Measurements from ENCODE around the gene TSPAN5. TPM values are rescaled to one million over a fixed set of nuclear protein-coding genes. Genes with fewer than 3 reads are reported as not detected.

The TSPAN5 gene
- total RNA-seq, 6 experiments from 2014 or later, result 59.6 to 75.4 (median 67.6) TPM

DNA sequence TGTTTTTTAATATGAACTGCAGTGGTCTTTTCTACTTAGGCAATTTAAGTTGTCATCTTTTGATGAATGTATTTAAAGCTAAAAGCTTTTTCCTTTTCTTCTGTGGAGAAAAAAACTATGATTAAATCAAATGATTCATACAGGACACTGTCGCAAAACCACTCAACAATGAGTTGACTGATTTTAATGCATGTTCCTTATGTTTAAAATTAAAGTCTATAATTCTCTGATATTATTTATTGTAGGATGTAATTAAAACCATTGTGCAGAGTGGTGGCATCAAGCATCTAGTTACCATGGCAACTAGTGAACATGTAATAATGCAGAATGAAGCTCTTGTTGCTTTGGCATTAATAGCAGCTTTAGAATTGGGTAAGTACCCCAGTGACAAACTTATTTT lies 224.7 kb downstream of the TSPAN5 start:
- Mint-ChIP-seq H3K9me3 (no peaks in the 10 kb centered on the region), H3K27me3 (ENCODE audit: insufficient read depth) (no peaks in the 10 kb centered on the region)
- DNase-seq, result peak; percentile 9

DNA sequence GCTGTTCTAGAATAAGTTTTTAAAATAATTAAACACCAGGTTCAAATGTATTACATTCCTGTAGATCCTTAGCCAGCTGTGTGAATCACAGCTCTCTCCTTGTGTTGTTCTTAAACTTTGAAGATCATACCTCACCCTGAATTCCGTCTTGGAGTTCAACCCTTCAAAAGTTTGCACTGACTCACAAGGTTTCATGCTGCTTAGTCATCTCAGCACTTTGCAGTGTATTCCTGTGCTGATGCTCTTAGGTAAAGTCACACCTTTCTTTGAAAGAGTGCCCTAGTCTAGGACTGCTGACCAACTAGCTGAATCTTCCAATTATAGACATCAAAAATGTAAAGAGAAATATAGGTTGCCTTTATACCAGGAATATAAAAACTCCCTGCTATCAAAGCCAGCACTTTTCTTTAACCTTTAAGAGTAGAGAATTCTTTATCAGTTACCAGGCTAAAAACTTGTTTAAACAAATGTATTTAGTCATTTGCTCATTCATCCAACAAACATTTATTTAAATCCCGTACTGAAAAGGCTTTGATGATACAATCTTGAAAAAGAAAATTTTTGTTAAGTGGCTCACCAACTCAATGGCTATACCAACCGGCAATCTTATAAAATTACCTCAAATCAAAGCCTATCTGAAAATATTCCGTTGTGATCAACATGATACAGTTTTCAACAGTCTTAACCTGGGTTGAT lies 227.6 kb downstream of the TSPAN5 start:
- Mint-ChIP-seq H3K27me3 (ENCODE audit: insufficient read depth) (no peaks in the 10 kb centered on the region), H3K4me1 (ENCODE audit: low read depth) (peaks cover 87% of the 10 kb centered on the region), H3K4me3 (peak overlapping the region; percentile 59), H3K27ac (peak overlapping the region; percentile 94), H3K9me3 (peaks cover 14% of the 10 kb centered on the region), H3K36me3 (ENCODE audit: low read depth) (peaks cover 28% of the 10 kb centered on the region)
- peak; percentile 92 for DNase-seq
- TF ChIP-seq, protein P1, sequence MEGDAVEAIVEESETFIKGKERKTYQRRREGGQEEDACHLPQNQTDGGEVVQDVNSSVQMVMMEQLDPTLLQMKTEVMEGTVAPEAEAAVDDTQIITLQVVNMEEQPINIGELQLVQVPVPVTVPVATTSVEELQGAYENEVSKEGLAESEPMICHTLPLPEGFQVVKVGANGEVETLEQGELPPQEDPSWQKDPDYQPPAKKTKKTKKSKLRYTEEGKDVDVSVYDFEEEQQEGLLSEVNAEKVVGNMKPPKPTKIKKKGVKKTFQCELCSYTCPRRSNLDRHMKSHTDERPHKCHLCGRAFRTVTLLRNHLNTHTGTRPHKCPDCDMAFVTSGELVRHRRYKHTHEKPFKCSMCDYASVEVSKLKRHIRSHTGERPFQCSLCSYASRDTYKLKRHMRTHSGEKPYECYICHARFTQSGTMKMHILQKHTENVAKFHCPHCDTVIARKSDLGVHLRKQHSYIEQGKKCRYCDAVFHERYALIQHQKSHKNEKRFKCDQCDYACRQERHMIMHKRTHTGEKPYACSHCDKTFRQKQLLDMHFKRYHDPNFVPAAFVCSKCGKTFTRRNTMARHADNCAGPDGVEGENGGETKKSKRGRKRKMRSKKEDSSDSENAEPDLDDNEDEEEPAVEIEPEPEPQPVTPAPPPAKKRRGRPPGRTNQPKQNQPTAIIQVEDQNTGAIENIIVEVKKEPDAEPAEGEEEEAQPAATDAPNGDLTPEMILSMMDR (IDR thresholded peaks at IDR 0.05), result no peak

More for the DNA sequence above, 224.7 kb downstream of the TSPAN5 start:
- Mint-ChIP-seq H3K4me1 (ENCODE audit: low read depth) (peaks cover 59% of the 10 kb centered on the region), H3K36me3 (ENCODE audit: low read depth) (peaks cover 22% of the 10 kb centered on the region; the same call in 1 of the 2 replicates), H3K27ac (peak overlapping the region; percentile 60), H3K4me3 (no peak overlapping the region)
- TF ChIP-seq, protein P1 (IDR thresholded peaks at IDR 0.05), result no peak

DNA sequence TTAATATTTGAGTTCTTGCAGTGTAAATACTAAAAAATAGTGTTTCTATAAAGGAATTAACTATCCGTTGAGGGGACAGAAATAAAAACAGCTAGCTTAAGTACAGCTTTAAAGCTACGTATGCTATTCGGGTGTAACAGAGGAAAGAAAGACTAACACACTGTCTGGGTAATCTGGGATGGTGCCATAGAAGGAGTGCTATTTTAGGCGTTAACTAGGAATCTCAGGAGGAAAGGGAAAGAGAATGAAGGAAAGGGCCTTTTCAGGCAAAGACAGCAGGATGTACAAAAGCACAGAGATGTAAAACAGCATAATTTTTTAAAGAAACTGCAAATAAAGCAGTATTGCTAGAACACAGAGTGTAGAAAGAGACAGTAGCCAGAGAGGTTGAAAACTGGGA lies 235.4 kb downstream of the TSPAN5 start:
- Mint-ChIP-seq H3K27ac (no peak overlapping the region), H3K9me3 (peaks cover 18% of the 10 kb centered on the region)
- TF ChIP-seq, protein P1 (IDR thresholded peaks at IDR 0.05), result no peak

GRCh38 chr4:98421111-98421510 lies 237.3 kb downstream of the TSPAN5 start:
- peak overlapping the region; percentile 63 for H3K27ac Mint-ChIP-seq
- peak overlapping the region; percentile 41 for H3K4me3 Mint-ChIP-seq
- peak; percentile 79 for DNase-seq
- peaks cover 55% of the 10 kb centered on the region for H3K36me3 Mint-ChIP-seq (ENCODE audit: low read depth)
- H3K27me3 Mint-ChIP-seq (ENCODE audit: insufficient read depth), result no peaks in the 10 kb centered on the region
- TF ChIP-seq, protein P1 (IDR thresholded peaks at IDR 0.05), result no peak
- H3K9me3 Mint-ChIP-seq, result peaks cover 4% of the 10 kb centered on the region; the same call in 1 of the 2 replicates
- peaks cover 18% of the 10 kb centered on the region for H3K4me1 Mint-ChIP-seq (ENCODE audit: low read depth)

More for the DNA sequence above, 235.4 kb downstream of the TSPAN5 start:
- H3K4me3 Mint-ChIP-seq, result no peak overlapping the region
- H3K4me1 Mint-ChIP-seq (ENCODE audit: low read depth), result peaks cover 37% of the 10 kb centered on the region
- no peaks in the 10 kb centered on the region for H3K27me3 Mint-ChIP-seq (ENCODE audit: insufficient read depth)
- peaks cover 63% of the 10 kb centered on the region for H3K36me3 Mint-ChIP-seq (ENCODE audit: low read depth)
- DNase-seq, result no peak

All from HFFc6 (cell line).